Central memory CD8-positive, alpha-beta T cell (primary cell): Measurements from ENCODE around the gene KLHL1.

ENCODE experiments used
- ATAC-seq: fragments of 150-1000 bp; cut with Tn5 transposase; replicated peaks from 2 replicates; pipeline ENCODE4 v1.10.0; 2022; ENCODE audit warnings: mild to moderate bottlenecking, moderate FRiP score, moderate number of reproducible peaks; ENCODE audit not compliant: poor library complexity, severe bottlenecking; ENCODE audit errors: extremely low read depth
- DNase-seq, 2 donors: peaks; one replicate each; pipeline ENCODE4 v3.0.0; 2021; ENCODE audit warnings: low spot score in 2 of 2
- H3K27ac Mint-ChIP-seq: one replicate; pipeline ENCODE4 v1.8.0; 2022; ENCODE audit warnings: low read depth, mild to moderate bottlenecking, moderate library complexity, mixed read lengths
- H3K27me3 Mint-ChIP-seq: one replicate; pipeline ENCODE4 v1.8.0; 2022; ENCODE audit warnings: mixed read lengths
- H3K36me3 Mint-ChIP-seq: one replicate; pipeline ENCODE4 v1.8.0; 2022; ENCODE audit warnings: mild to moderate bottlenecking, moderate library complexity, mixed read lengths; ENCODE audit not compliant: insufficient read depth
- H3K4me1 Mint-ChIP-seq: one replicate; pipeline ENCODE4 v1.8.0; 2022; ENCODE audit warnings: mixed read lengths
- H3K4me3 Mint-ChIP-seq: one replicate; pipeline ENCODE4 v1.8.0; 2022; ENCODE audit warnings: mild to moderate bottlenecking, moderate library complexity, mixed read lengths
- H3K9me3 Mint-ChIP-seq: one replicate; pipeline ENCODE4 v1.8.0; 2022; ENCODE audit warnings: mixed read lengths

KLHL1 gene

DNA sequence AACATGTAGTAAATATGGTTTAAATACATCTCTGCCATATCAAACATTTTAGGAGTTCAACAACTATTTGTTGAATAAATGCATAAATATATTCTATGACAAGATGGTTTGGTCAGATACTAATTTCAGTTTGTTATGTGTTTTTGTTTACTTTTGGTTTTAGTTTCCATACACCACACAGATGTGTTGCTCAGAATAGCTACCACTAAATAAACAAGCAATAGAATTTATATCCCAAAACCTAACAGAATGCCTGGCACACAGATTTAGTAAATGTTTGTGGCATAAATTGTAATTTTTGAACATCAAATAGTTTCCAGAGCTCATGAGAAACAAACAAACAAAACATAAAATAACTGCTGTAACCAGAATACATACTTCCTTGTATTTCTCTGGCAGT is 127.5 kb downstream of the KLHL1 start:
- Mint-ChIP-seq H3K9me3 (peaks cover 15% of the 10 kb centered on the region), H3K27ac (no peak overlapping the region), H3K27me3 (no peaks in the 10 kb centered on the region), H3K4me3 (no peak overlapping the region), H3K36me3 (no peaks in the 10 kb centered on the region), H3K4me1 (no peaks in the 10 kb centered on the region)
- ATAC-seq, result no peak
- no peak for DNase-seq

DNA sequence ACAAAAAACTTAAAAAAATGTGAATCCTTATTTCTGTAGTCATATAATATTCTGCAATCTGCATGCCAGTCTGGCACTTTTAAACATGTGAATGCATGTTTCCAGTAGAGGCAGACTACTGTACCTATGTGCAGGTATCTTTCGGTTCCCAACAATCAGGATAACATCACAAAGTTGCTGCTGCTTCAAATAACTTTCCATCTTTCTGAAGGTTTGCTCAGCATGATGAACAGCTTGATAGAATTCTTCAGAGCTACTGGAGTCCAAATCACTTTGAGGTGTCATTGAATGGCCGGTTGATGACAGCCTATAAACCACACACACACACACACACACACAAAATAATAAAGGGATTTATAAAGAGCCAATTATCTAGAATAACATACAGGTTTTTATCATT is 132.8 kb downstream of the KLHL1 start:
- peaks cover 8% of the 10 kb centered on the region for H3K9me3 Mint-ChIP-seq
- ATAC-seq, result no peak
- no peaks in the 10 kb centered on the region for H3K36me3 Mint-ChIP-seq
- H3K27ac Mint-ChIP-seq, result no peak overlapping the region
- H3K27me3 Mint-ChIP-seq, result no peaks in the 10 kb centered on the region
- no peak overlapping the region for H3K4me3 Mint-ChIP-seq
- no peak for DNase-seq
- no peaks in the 10 kb centered on the region for H3K4me1 Mint-ChIP-seq

DNA sequence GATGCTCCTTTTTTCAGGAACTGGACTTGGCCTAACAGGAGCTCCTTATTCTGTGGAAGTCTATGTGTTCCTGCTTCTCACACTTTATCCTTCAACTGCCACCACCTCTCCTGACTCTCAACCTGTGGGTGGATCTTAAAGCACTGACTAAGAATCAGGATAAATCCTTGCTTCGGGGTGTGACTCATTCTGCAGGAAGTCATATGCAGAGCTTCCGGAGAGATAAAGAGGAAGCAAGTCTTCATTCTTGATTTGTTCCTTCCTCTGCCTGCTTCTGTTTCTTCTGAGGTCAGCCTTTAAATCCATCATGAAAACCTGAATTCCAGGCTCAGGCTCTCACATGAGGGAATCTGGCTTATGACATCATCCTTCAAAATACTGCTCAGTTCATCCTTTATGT is 137.7 kb downstream of the KLHL1 start:
- no peak for ATAC-seq
- no peak for DNase-seq

DNA sequence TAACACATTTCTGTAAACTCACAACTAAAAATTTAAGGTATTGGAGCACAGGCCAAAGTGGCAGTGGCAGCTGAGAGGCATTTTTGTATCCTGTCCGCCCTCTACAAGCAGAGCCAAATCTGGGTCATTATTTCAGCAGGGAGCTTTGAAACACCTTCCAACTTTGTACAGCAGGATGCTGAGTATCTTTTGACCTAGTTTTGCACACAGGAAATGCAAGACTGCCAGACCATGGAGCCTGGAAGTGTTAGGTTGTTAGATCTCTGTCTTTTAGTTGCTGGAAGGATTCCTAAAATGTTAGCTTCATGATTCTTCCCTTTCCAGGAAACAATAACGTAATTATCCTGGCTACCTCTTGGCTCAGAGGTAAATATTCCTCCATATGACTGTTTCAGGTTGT is 149.2 kb downstream of the KLHL1 start:
- DNase-seq (no peak), ATAC-seq (no peak)
- H3K36me3 Mint-ChIP-seq, result peaks cover 2% of the 10 kb centered on the region
- H3K27me3 Mint-ChIP-seq, result no peaks in the 10 kb centered on the region
- H3K4me1 Mint-ChIP-seq, result no peaks in the 10 kb centered on the region
- no peak overlapping the region for H3K4me3 Mint-ChIP-seq
- H3K27ac Mint-ChIP-seq, result no peak overlapping the region
- peaks cover 17% of the 10 kb centered on the region for H3K9me3 Mint-ChIP-seq

More for the DNA sequence above, 137.7 kb downstream of the KLHL1 start:
- Mint-ChIP-seq H3K4me3 (no peak overlapping the region), H3K27ac (no peak overlapping the region), H3K27me3 (no peaks in the 10 kb centered on the region), H3K4me1 (no peaks in the 10 kb centered on the region), H3K36me3 (peaks cover 2% of the 10 kb centered on the region), H3K9me3 (peaks cover 16% of the 10 kb centered on the region)

DNA sequence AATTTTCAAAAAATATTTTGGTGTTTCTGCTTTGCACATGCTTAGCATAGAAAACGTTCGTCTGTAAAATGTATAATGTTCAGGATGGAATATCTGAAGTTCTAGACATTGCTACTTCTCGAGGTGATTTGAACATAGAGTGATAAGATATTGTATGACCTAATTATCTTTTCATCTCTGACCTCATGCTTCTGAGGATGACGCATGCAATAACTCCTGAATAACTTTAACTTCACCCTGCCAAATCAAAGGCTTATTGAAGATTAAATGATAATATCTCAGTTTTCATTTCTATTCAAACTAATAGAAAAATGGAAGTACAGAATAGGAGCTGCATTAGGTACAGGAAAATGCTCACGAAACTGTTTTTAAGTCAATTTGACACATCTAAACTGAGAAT is 151.4 kb downstream of the KLHL1 start:
- Mint-ChIP-seq H3K4me3 (no peak overlapping the region), H3K36me3 (peaks cover 2% of the 10 kb centered on the region), H3K4me1 (no peaks in the 10 kb centered on the region), H3K27ac (no peak overlapping the region), H3K9me3 (peaks cover 17% of the 10 kb centered on the region), H3K27me3 (no peaks in the 10 kb centered on the region)
- no peak for ATAC-seq
- DNase-seq, result no peak

DNA sequence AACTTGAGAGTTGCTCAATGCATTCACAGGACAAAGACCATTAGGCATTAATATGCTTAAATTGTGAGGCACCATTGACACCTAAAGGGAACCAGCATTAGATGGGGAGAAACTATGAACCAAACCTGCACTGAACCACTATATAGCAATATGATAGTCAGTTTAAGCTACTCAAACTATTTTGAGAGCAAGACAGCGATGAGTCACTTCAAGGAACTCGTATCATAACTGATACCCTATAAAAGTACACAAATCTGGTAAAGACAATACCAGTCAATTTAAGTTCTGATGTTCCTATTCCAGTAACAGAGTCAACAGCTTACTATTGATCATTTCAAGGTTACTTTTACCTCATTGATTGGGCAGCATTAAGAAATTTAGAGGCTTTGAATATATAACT is 151.9 kb downstream of the KLHL1 start:
- DNase-seq (no peak), ATAC-seq (no peak)
- Mint-ChIP-seq H3K27ac (no peak overlapping the region), H3K36me3 (peaks cover 2% of the 10 kb centered on the region), H3K9me3 (peaks cover 17% of the 10 kb centered on the region), H3K27me3 (no peaks in the 10 kb centered on the region), H3K4me1 (no peaks in the 10 kb centered on the region), H3K4me3 (no peak overlapping the region)

DNA sequence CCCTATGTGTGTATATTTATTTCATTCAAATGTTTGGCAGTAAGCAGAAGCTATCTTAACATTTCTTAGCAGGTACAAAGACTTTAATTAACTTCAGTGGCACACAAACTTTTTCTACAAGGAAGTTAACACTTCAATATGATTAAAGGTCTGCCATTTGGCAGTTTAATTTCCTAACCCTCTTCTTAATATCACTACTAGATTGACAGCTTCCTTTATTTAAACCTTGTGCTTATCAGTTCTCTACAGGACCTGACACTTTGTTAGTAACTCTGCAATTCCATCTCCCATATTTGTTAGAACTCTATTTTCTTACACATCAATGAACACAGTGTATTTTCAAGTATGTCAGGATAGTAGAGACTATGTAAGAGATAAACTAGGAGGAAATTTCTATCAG is 153.0 kb downstream of the KLHL1 start:
- Mint-ChIP-seq H3K27ac (no peak overlapping the region), H3K4me3 (no peak overlapping the region), H3K27me3 (no peaks in the 10 kb centered on the region), H3K9me3 (peaks cover 13% of the 10 kb centered on the region), H3K36me3 (peaks cover 2% of the 10 kb centered on the region), H3K4me1 (no peaks in the 10 kb centered on the region)
- ATAC-seq, result no peak
- no peak for DNase-seq

DNA sequence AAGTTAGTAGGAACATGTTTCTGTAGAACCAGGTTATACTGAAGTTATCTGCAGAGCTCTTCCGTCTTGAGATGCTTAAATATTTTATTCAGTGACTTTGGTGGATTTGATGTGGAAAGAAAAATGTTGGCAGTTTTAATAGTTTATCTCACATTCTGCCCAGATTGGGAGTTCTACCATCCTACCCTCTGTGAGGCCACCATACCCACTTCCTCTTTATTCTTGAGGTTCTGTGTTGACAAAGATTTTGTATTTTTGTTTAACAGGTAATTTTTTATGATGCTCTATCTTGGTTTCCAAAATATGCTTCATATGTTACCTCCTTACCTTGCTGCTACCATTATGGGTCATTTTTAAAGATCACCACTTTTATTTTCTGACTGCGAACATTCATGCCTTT is 156.8 kb downstream of the KLHL1 start:
- H3K27ac Mint-ChIP-seq, result no peak overlapping the region
- no peak for DNase-seq
- H3K9me3 Mint-ChIP-seq, result peaks cover 13% of the 10 kb centered on the region
- H3K4me1 Mint-ChIP-seq, result no peaks in the 10 kb centered on the region
- H3K4me3 Mint-ChIP-seq, result no peak overlapping the region
- no peaks in the 10 kb centered on the region for H3K27me3 Mint-ChIP-seq
- ATAC-seq, result no peak
- H3K36me3 Mint-ChIP-seq, result no peaks in the 10 kb centered on the region

DNA sequence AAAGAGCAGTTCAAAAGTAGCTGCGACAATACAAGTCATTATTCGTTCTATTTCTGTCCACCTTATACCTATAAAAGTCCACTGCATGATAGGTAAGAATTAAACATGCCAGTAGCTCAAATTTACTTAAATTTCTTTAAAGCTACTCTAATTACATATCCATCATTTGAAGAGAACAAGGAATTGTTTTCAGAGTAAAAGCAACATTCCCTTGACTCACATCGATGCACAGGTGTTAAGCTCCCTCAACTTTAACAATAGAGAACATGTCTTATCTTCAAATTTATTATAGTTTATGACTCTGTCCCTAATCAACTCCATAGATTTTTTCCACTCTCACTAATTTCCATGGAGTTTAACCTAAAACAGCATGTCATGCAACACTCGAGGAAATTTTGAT is 158.1 kb downstream of the KLHL1 start:
- DNase-seq, result no peak
- Mint-ChIP-seq H3K4me3 (no peak overlapping the region), H3K36me3 (no peaks in the 10 kb centered on the region), H3K4me1 (no peaks in the 10 kb centered on the region), H3K27ac (no peak overlapping the region), H3K27me3 (no peaks in the 10 kb centered on the region), H3K9me3 (peaks cover 7% of the 10 kb centered on the region)
- ATAC-seq, result no peak

DNA sequence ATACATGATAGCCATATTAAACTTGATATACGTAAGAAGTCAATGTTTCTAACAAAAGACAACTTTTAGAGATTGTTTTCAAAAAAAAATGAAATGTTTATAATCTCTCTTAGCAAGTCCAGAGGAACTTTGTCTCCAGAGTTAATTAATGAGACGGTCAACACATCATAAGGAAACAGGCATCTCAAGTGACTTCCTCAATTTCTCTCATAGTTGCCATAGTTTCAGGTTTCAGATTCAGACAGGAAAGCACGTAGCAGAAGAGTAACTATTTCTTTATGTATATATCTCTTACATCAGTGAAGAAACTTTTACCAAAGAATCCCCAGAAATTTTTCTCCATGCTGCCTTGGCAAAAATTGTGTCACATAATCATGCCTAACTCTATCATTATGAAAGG is 160.2 kb downstream of the KLHL1 start:
- Mint-ChIP-seq H3K36me3 (no peaks in the 10 kb centered on the region), H3K27me3 (no peaks in the 10 kb centered on the region), H3K9me3 (peaks cover 6% of the 10 kb centered on the region), H3K4me1 (no peaks in the 10 kb centered on the region), H3K27ac (no peak overlapping the region), H3K4me3 (no peak overlapping the region)
- ATAC-seq (no peak), DNase-seq (no peak)

DNA sequence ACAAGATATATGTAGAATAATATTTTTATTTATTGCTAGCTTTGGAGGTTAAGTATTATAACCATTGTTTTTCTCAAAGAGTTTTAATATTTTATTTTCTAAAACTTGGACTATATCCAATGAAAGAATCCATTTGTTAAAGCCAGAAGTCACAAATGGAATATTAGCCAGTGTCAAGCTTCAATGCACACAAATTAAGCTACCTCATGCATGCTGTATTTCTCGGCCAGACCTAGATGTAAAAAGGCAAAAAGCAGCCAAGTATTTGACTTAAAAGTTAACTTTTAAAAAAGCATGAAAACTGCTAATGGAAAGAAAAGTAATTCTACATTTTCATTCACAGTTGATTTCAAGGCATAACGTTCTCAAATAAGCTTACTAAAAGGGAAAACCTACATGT is 160.7 kb downstream of the KLHL1 start:
- Mint-ChIP-seq H3K4me1 (no peaks in the 10 kb centered on the region), H3K4me3 (no peak overlapping the region), H3K27ac (no peak overlapping the region), H3K36me3 (no peaks in the 10 kb centered on the region), H3K9me3 (peaks cover 6% of the 10 kb centered on the region), H3K27me3 (no peaks in the 10 kb centered on the region)
- no peak for DNase-seq
- ATAC-seq, result no peak

DNA sequence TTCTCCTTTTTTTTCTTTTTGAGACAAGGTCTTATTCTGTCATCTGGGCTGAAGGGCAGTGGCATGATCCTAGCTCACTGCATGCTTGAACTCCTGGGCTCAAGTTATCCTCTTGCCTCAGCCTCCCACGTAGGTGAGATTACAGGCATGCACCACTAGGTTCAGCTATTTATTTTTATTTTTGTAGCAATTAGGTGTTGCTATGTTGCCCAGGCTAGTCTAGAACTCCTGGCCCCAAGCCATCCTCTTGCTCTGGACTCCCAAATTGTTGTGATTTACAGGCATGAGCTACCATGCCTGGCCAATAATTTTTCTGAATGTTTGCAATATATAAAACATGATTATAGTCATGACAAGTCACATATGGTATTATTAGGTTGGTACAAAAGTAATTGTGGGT is 161.7 kb downstream of the KLHL1 start:
- Mint-ChIP-seq H3K4me3 (no peak overlapping the region), H3K36me3 (no peaks in the 10 kb centered on the region), H3K4me1 (no peaks in the 10 kb centered on the region), H3K9me3 (peaks cover 8% of the 10 kb centered on the region), H3K27ac (no peak overlapping the region), H3K27me3 (no peaks in the 10 kb centered on the region)
- no peak for ATAC-seq
- DNase-seq, result no peak

DNA sequence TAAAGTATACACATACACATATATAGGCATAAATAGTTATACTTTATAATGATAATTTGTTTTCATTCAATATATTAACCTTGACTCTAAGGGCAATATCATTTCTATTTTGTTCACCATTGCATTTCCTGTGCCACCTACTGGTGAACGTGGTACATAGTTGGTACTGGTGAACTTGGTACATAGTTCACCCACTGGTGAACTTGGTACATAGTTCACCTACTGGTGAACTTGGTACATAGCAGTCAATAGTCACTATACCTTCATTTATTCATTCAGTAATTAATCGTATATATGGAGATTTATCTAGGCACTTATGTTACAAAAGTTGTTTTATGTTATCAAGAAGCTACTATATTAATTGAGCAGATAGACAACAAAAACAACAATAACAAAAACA is 173.2 kb downstream of the KLHL1 start:
- no peak overlapping the region for H3K4me3 Mint-ChIP-seq
- ATAC-seq, result no peak
- no peak for DNase-seq
- no peak overlapping the region for H3K27ac Mint-ChIP-seq
- H3K36me3 Mint-ChIP-seq, result no peaks in the 10 kb centered on the region
- H3K4me1 Mint-ChIP-seq, result no peaks in the 10 kb centered on the region
- H3K9me3 Mint-ChIP-seq, result peaks cover 27% of the 10 kb centered on the region
- no peaks in the 10 kb centered on the region for H3K27me3 Mint-ChIP-seq

DNA sequence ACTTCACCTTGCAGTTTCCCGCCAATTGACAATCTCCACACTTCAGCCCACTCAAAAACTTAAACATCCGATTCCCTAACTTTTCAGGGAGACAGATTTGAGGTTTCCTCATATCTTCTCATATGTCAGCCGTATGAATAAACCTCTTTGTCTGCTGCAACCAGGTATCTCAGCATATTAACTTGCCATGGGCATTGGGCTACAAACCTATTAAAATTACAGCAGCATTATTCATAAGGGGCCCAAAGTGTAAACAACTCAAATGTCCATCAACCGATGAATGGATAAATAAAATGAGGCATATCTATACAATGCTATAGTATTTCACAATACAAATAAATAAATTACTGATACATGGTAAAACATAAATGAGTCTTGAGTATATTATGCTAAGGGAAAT is 180.0 kb downstream of the KLHL1 start:
- Mint-ChIP-seq H3K27ac (no peak overlapping the region), H3K4me1 (no peaks in the 10 kb centered on the region), H3K36me3 (no peaks in the 10 kb centered on the region), H3K9me3 (peaks cover 15% of the 10 kb centered on the region), H3K4me3 (no peak overlapping the region), H3K27me3 (no peaks in the 10 kb centered on the region)
- DNase-seq (no peak), ATAC-seq (no peak)
